ENCODE measurements around the gene GBX1. TPM values are rescaled to one million over a fixed set of nuclear protein-coding genes. Genes with fewer than 3 reads are reported as not detected.

Gene GBX1
- total RNA-seq, 1 donor from 2014 or later = not detected

- no peaks in the 10 kb centered on the region for H3K36me3 ChIP-seq (ENCODE audit: control insufficient read depth, insufficient read depth, low read length)
- H3K4me3 ChIP-seq (ENCODE audit: low read depth, low read length) = peak overlapping the region; percentile 38
- no peak for DNase-seq (ENCODE audit: low read depth)
- no peaks in the 10 kb centered on the region for H3K27me3 ChIP-seq (ENCODE audit: control insufficient read depth, insufficient read depth, low read length)
- TF ChIP-seq CTCF (IDR thresholded peaks at IDR 0.05; ENCODE audit: insufficient read depth, low read length, poor library complexity, severe bottlenecking) = no peak
These were observed 53.1 kb downstream of the GBX1 start for GRCh38 chr7:151114151-151115090.

GRCh38 chr7:151113344-151114150, 53.9 kb downstream of the GBX1 start:
- Histone ChIP-seq H3K27me3 (ENCODE audit: control insufficient read depth, insufficient read depth, low read length) (no peaks in the 10 kb centered on the region), H3K4me3 (ENCODE audit: low read depth, low read length) (no peak overlapping the region), H3K36me3 (ENCODE audit: control insufficient read depth, insufficient read depth, low read length) (no peaks in the 10 kb centered on the region)
- peak; percentile 70 for DNase-seq (ENCODE audit: low read depth)
- TF ChIP-seq CTCF (IDR thresholded peaks at IDR 0.05; ENCODE audit: insufficient read depth, low read length, poor library complexity, severe bottlenecking) = no peak

- Histone ChIP-seq H3K4me3 (ENCODE audit: low read depth, low read length) (no peak overlapping the region), H3K36me3 (ENCODE audit: control insufficient read depth, insufficient read depth, low read length) (no peaks in the 10 kb centered on the region), H3K27me3 (ENCODE audit: control insufficient read depth, insufficient read depth, low read length) (no peaks in the 10 kb centered on the region)
- DNase-seq (ENCODE audit: low read depth) = no peak
- TF ChIP-seq CTCF (IDR thresholded peaks at IDR 0.05; ENCODE audit: insufficient read depth, low read length, poor library complexity, severe bottlenecking) = peak; percentile 84
These were observed 56.4 kb downstream of the GBX1 start for GRCh38 chr7:151110941-151111645.

- Histone ChIP-seq H3K27me3 (ENCODE audit: control insufficient read depth, insufficient read depth, low read length) (no peaks in the 10 kb centered on the region), H3K36me3 (ENCODE audit: control insufficient read depth, insufficient read depth, low read length) (no peaks in the 10 kb centered on the region)
- no peak for TF ChIP-seq CTCF (IDR thresholded peaks at IDR 0.05; ENCODE audit: insufficient read depth, low read length, poor library complexity, severe bottlenecking)
These were observed 57.1 kb downstream of the GBX1 start for GRCh38 chr7:151110236-151110940.

More at GRCh38 chr7:151110236-151110940, 57.1 kb downstream of the GBX1 start:
- no peak overlapping the region for H3K4me3 ChIP-seq (ENCODE audit: low read depth, low read length)
- DNase-seq (ENCODE audit: low read depth) = no peak

Measured in kidney epithelial cell (primary cell).